MCF 10A (cell line): ENCODE results near the gene SLC7A6. TPM values are rescaled to one million over a fixed set of nuclear protein-coding genes. Genes with fewer than 3 reads are reported as not detected.

Experiments
- BruUV-seq: library from RNA; stranded (reverse); fragments of 400-500 nt; replicated peaks from 2 replicates; lab custom pipeline; 2021; lab: Mats Ljungman, UMichigan
- CTCF ChIA-PET: fragments of 300-600 bp; sonication (Branson Sonifier 250); formaldehyde crosslinking; extraction: SDS; loops from one replicate; lab custom pipeline; 2021; ENCODE audit warnings: antibody characterized with exemption, inconsistent platforms; lab: Yijun Ruan, JAX
- POLR2A ChIA-PET: fragments of 300-600, 350-650 bp; sonication (Branson Sonifier 250); formaldehyde crosslinking; extraction: SDS; loops from one replicate; lab custom pipeline; 2020; ENCODE audit warnings: antibody characterized with exemption, inconsistent platforms; lab: Yijun Ruan, JAX
- DNase-seq: peaks from one replicate; pipeline ENCODE4 v3.0.0-alpha.2; 2018; ENCODE audit not compliant: unreplicated experiment
- H3K27ac Mint-ChIP-seq: one replicate; pipeline ENCODE4 v1.8.0; 2022; ENCODE audit warnings: mild to moderate bottlenecking, low read depth, mixed read lengths; ENCODE audit not compliant: unreplicated experiment
- H3K27me3 Mint-ChIP-seq: one replicate; pipeline ENCODE4 v1.8.0; 2022; ENCODE audit warnings: mixed read lengths; ENCODE audit not compliant: insufficient read depth, unreplicated experiment
- H3K36me3 Mint-ChIP-seq: one replicate; pipeline ENCODE4 v1.8.0; 2022; ENCODE audit warnings: mild to moderate bottlenecking, moderate library complexity, mixed read lengths; ENCODE audit not compliant: insufficient read depth, unreplicated experiment
- H3K4me1 Mint-ChIP-seq: one replicate; pipeline ENCODE4 v1.8.0; 2022; ENCODE audit warnings: mixed read lengths; ENCODE audit not compliant: insufficient read depth, unreplicated experiment
- H3K4me3 Mint-ChIP-seq: one replicate; pipeline ENCODE4 v1.8.0; 2022; ENCODE audit warnings: mild to moderate bottlenecking, moderate library complexity, mixed read lengths; ENCODE audit not compliant: unreplicated experiment
- H3K9me3 Mint-ChIP-seq: one replicate; pipeline ENCODE4 v1.8.0; 2022; ENCODE audit warnings: mixed read lengths; ENCODE audit not compliant: unreplicated experiment
- CTCF ChIP-seq: fragments of 200-600 bp; IDR thresholded peaks from one replicate; pipeline ENCODE4 v1.8.0; 2022; ENCODE audit warnings: antibody characterized with exemption, mild to moderate bottlenecking; ENCODE audit not compliant: unreplicated experiment
- intact Hi-C: fragments of 100-400 bp; cut with micrococcal nuclease; formaldehyde crosslinking; loops from 2 replicates; pipeline ENCODE4 v1.14.1; 2022
- total RNA-seq: library from RNA; stranded (reverse); gene quantifications from 2 replicates; pipeline ENCODE4 v1.2.3, GENCODE V29; 2022

Gene SLC7A6
- total RNA-seq, 1 experiment from 2014 or later, result 61.0 TPM

DNA sequence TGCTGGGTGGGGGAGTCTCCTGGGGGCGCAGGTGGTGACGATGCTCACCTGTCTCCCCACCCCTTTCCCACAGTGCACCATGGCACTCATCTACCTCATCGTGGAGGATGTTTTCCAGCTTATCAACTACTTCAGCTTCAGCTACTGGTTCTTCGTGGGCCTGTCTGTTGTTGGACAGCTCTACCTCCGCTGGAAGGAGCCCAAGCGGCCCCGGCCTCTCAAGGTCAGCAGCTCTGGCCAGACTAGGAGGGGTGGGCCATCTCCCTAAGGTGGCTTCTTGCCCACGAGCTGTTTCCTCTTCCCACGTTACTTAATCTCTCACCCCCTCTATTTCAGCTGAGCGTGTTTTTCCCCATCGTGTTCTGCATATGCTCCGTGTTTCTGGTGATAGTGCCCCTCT lies 32.0 kb downstream of the SLC7A6 start:
- DNase-seq, result no peak
- Mint-ChIP-seq H3K4me3 (no peak overlapping the region), H3K9me3 (no peaks in the 10 kb centered on the region), H3K4me1 (peaks cover 4% of the 10 kb centered on the region), H3K36me3 (peaks cover 88% of the 10 kb centered on the region), H3K27me3 (no peaks in the 10 kb centered on the region), H3K27ac (no peak overlapping the region)
- TF ChIP-seq CTCF, result no peak
- no TSS peak for BruUV-seq
- ChIA-PET CTCF (interaction anchor here (0.6 to 2.9 kb wide), 6 partner anchors 8 to 1352 kb away, joined by 3 to 18 read pairs (median 4); no protein-coding TSS in a partner anchor), POLR2A (interaction anchor here (1.1 to 8.2 kb wide), 3 partner anchors 8 to 60 kb away, joined by 6 to 92 read pairs (median 18); partner anchors contain the start of genes ESRP2, PRMT7 and SLC7A6OS)
- intact Hi-C loops, result no loop called here

DNA sequence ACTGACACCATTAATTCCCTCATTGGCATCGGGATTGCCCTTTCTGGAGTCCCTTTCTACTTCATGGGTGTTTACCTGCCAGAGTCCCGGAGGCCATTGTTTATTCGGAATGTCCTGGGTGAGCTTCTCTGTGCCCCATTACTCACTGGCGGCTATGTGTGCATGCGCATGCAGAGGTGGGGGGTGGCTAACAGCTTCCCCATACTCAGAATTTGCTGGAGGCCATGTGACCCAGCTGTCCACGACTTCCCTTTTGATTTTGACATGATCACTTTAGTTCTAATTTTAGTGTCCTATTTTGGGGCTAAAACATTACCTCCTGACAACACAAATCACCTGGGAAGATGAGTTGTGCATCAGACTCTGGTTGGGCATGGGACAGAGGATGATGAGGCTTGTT lies 32.4 kb downstream of the SLC7A6 start:
- no peak for TF ChIP-seq CTCF
- no peaks in the 10 kb centered on the region for H3K9me3 Mint-ChIP-seq
- no peak overlapping the region for H3K4me3 Mint-ChIP-seq
- no peaks in the 10 kb centered on the region for H3K27me3 Mint-ChIP-seq
- H3K27ac Mint-ChIP-seq, result no peak overlapping the region
- H3K36me3 Mint-ChIP-seq, result peaks cover 89% of the 10 kb centered on the region
- CTCF ChIA-PET, result interaction anchor here (0.6 to 2.9 kb wide), 6 partner anchors 9 to 1352 kb away, joined by 3 to 18 read pairs (median 4); no protein-coding TSS in a partner anchor
- no TSS peak for BruUV-seq
- POLR2A ChIA-PET, result interaction anchor here (0.6 to 8.2 kb wide), 4 partner anchors 8 to 564 kb away, joined by 3 to 92 read pairs (median 12); partner anchors contain the start of genes ESRP2, PRMT7 and SLC7A6OS
- peaks cover 4% of the 10 kb centered on the region for H3K4me1 Mint-ChIP-seq
- intact Hi-C loops, result no loop called here
- DNase-seq, result no peak

DNA sequence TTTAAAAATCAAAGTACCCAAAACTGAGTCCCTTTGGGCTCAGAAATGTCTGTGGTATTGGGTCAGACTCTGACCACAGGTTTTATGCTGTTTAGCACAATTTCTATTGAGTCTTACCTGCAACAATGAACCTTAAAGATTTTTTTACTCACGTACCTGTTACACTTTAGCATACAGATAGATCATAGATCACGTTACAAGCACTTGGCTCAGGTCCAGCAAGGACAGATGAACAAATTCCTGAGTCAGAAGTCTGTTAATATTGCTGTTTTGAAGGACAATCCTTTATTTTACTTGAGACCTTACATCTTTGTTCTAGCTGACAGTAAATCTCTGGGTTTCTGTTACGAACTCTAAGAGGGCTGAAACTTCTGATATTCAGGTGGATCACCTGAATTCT lies 33.6 kb downstream of the SLC7A6 start:
- H3K27ac Mint-ChIP-seq, result no peak overlapping the region
- H3K36me3 Mint-ChIP-seq, result peaks cover 91% of the 10 kb centered on the region
- ChIA-PET POLR2A (interaction anchor here (0.6 to 8.2 kb wide), 7 partner anchors 9 to 61 kb away, joined by 3 to 92 read pairs (median 18); partner anchors contain the start of genes ESRP2, PRMT7, SLC7A6 and SLC7A6OS), CTCF (interaction anchor here (0.7 to 3.8 kb wide), 3 partner anchors 9 to 36 kb away, joined by 4 to 67 read pairs (median 5); partner anchors contain the start of gene SLC7A6)
- DNase-seq, result peak; percentile 59
- H3K4me3 Mint-ChIP-seq, result no peak overlapping the region
- intact Hi-C loops, result no loop called here
- no peak for TF ChIP-seq CTCF
- no peaks in the 10 kb centered on the region for H3K9me3 Mint-ChIP-seq
- H3K4me1 Mint-ChIP-seq, result peaks cover 4% of the 10 kb centered on the region
- no TSS peak for BruUV-seq
- H3K27me3 Mint-ChIP-seq, result no peaks in the 10 kb centered on the region

- peaks cover 91% of the 10 kb centered on the region for H3K36me3 Mint-ChIP-seq
- POLR2A ChIA-PET, result interaction anchor here (0.7 to 8.2 kb wide), 8 partner anchors 9 to 1465 kb away, joined by 4 to 92 read pairs (median 16); partner anchors contain the start of genes ESRP2, PRMT7, SLC7A6 and SLC7A6OS
- no peak for TF ChIP-seq CTCF
- no peaks in the 10 kb centered on the region for H3K9me3 Mint-ChIP-seq
- peaks cover 3% of the 10 kb centered on the region for H3K4me1 Mint-ChIP-seq
- intact Hi-C loops, result no loop called here
- H3K27me3 Mint-ChIP-seq, result no peaks in the 10 kb centered on the region
- H3K4me3 Mint-ChIP-seq, result no peak overlapping the region
- DNase-seq, result no peak
- no TSS peak for BruUV-seq
- peak overlapping the region; percentile 39 for H3K27ac Mint-ChIP-seq
- CTCF ChIA-PET, result interaction anchor here (0.7 to 3.8 kb wide), 3 partner anchors 10 to 36 kb away, joined by 4 to 67 read pairs (median 12); partner anchors contain the start of gene SLC7A6
These were observed 34.0 kb downstream of the SLC7A6 start for GRCh38 chr16:68298312-68298711.
